HG02798 (cell line): Measurements from ENCODE around the gene ADCY5.

Source experiments
- ATAC-seq: cut with Tn5 transposase; IDR thresholded peaks from one replicate; pipeline ENCODE4 v1.9.1; 2021; ENCODE audit warnings: mild to moderate bottlenecking; ENCODE audit not compliant: unreplicated experiment, poor library complexity

ADCY5 gene

DNA sequence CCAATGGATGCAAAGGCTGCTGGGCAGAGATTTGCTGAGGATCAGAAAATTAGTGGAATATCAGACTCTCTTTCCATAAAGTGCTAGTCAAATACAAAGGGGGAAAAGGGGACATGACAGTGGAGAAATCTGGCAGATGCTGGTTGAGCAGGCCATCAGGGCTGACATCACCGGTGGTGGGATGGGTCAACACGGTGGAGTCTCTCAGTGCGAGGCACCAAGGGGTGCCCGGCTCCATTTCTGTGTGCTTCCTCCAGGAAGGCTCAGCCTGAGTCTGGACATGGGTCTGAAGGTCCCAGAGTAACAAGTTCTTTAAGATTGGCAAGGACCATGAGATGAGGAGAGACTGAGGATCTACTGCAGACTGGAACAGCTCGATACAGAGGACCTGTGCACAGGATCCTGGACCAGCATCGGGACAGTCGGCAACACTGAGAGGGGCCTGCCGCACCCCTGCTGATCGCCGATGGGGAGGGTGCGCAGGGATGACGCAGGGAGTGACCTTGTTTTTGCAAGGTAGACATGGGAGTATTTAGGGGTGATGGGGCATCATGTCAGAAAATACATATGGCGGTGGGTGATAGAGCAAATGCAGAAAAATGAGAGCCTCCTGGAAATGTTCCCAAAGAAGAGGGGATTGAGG lies 154.5 kb downstream of the ADCY5 start:
- no peak for ATAC-seq

DNA sequence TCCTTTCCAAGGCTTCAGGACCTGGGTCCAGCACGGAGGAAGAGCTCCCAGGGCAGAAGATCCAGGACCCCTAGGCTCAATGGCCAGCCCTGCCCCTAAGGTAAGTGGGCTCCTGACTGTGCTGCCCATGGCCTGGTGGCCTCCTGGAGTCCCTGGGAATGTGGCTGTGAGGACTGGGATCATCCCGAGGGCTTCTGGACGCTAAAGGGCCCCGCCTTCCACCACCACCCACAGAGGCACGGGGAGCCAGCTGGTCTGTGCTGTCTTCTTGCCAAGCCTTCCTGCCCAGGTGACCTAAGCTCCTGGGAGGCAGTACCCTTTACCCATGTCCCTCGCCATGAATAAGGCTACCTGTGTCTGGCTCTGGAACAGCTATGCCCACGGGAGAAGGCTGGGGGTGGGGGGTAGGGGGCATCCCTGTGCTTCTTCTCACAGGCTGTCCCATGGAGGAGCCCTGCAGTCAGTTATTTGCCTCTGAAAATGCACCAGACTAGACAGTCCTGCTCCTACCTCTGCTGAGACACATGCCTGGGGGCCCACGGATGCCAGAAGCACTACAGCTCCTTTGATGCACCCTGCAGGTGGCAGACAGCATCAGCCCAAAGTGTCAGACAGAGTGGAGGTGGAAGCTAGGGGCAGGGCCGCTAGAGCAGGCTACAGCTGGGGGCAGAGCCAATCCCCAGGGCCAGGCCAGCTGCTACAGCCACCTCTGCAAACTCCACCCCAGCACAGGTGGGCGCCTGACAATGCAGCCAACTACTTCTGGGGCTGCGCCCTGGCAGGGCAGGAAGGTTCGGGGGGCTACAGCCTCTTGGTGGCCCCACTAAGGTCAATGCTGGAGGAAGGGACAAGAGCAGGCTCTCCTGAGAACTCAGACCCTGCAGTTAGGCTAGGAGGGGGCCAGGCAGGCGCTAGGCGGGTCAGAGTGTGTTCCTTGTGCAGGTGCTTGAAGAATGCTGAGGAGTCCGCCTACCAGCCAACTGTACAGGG lies 156.3 kb downstream of the ADCY5 start:
- no peak for ATAC-seq

DNA sequence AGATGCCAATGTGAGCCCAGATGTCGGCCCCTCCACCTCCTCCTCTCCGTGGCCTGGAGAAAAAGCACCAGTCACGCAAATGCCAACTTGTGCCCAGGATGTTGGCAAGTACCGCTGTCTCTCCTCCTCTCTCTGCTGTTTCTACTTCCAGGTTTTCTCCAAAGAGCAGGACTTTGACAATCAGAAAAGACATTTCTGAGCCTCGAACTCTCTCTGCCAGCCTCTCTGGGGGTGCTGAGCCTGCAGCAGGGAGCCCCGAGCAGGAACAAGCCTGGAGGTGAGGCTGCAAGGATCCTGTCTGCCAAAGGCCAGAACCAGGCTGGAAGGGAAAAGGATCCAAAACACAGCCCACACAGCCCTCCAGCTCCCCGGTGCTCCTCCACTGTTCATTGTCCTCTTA lies 157.5 kb downstream of the ADCY5 start:
- ATAC-seq: no peak

DNA sequence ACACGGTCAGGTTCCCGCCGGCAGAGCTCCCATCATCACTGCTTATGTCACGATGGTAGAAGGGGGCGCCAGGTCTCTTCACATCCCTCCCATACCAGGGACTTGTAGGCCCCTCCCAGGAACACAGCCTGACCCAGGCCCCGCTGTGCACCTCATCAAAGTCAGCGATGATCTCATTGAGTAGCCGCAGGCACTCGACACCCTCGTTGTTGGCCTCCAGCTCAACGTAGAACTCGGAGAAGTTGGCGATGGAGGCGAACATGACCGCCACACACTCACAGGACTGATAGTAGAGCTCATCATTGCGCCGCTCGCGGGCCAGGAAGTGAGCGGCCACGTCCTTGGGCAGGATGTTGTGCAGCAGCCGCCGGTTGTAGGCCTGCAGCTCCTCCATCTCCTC lies 157.9 kb downstream of the ADCY5 start:
- ATAC-seq: no peak

DNA sequence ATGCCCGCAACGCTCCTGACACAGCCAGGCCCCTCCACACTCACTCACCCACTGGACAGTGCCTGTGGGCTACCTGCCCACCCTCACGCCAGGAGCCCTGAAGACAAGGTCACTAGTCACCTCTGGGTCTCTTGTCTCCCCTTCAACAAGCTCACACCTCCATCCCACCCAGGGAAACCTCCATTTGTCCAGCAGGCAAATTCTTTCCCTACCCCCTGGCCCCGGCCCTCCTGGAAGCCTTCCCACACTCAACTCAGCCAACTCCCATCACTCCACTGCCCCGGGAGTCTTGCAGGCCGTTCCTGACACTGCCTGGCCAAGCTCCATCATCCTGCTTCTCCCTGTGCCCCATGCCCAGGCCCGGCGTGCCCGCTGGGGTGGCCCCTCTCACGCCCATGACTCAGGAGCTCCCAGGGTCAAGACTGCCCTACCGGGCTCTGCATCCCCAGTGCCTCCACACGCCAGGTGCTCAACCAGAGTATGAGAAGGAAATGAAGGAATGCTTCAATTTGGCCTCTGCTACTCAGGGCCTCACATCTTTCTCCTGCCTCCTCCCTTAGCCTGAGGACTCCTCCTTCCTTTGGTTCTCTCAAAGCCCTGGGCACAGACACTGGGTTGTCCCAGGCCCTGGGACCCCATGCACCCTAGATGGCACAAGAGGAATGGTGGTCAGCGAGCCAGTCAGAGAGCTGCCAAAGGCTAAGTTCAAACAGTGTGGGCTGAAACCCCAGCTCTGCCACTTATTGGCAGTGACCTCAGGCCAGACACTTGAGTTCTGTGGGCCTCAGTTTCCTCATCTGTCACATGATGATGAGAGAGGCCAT lies 158.6 kb downstream of the ADCY5 start:
- no peak for ATAC-seq

DNA sequence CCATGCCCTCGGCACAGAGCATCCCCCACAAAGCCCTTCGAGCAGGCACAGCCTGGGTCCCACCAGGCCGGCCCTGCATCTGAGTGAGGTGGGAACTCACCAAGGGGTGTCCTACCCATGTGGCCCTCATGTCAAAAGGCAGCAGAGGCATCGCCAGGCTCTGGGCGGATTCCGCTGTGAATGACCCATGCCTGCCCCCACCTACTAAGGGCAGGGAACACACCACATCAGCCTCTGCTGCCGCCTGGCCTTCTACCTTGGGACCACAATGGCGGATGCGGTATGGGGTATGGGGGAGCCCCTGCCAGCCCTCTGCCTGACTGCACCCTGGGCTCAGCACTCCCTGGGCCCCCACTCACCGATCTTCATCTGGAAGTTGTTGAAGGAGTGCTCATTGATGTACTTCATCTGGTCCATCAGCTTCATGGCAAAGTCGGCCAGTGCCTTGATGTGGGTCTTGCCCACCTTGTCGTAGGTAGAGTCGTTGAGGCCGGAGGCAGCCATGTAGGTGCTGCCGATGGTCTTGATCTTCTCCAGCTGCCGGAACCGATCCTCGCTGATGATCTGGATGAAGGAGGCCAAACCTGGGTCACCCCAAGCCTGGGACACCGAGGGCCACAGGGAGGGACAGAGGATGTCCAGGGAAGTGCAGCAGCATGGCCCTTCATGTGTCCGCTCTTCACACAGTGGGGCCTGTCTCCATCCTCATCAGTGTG lies 159.3 kb downstream of the ADCY5 start:
- no peak for ATAC-seq

DNA sequence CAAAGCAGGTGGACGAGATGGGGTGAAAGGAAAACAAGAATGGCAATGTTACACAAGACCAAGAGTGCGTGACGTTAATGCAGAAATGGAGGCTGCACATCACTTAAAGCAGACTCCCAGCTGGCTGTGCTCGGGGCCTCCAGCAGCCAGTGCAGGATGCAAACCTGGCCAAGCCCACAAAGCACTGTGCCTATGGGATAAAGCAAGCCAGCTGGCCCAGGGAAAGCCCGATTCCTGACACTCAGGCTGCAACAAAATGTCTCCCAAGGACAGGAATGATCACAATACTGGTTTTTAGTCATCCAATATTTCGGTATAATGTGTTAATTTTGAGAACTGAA lies 161.0 kb downstream of the ADCY5 start:
- ATAC-seq: no peak

DNA sequence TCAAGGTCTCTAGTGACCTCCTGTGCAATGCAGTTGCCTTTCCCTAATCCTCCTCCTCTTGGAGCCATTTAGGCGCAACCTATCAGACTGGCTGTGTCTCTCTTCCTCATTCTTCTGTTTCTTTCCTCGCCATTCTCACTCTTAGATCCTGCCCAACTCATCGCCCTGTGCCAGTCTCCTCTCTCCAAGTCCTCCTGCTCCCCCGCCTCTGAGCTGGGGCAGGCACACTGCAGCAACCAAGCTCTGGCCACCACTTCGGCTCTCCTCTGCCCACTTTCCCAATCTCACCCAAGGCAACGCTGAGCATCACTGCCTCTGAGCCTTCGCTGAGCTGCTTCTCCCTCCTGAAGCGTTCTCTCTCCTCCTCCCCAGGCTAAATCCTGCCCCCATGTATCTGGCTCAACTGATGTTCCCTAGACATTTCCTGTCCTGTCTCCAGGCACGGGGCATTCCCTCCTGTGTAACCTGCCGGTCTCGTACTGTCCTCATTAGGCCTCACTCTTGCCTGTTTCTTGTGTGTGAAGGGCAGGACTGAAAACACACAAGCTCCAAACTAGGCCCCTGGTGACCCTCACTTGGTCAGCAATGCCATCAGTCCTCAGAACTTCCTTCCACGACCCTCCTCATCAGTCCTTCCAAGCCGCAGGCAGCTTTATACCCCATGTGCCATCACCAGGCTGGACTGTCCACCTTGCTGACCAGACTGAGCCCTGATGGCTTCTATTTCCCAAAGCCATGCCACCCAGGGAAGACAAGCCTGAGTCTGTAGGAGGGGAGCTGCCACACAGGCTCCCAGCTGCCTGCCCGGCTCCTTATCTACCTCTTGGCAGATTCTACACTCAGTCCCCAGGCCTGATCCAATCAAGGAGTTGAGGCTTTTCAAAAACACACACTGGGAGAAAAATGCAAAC lies 161.6 kb downstream of the ADCY5 start:
- no peak for ATAC-seq

DNA sequence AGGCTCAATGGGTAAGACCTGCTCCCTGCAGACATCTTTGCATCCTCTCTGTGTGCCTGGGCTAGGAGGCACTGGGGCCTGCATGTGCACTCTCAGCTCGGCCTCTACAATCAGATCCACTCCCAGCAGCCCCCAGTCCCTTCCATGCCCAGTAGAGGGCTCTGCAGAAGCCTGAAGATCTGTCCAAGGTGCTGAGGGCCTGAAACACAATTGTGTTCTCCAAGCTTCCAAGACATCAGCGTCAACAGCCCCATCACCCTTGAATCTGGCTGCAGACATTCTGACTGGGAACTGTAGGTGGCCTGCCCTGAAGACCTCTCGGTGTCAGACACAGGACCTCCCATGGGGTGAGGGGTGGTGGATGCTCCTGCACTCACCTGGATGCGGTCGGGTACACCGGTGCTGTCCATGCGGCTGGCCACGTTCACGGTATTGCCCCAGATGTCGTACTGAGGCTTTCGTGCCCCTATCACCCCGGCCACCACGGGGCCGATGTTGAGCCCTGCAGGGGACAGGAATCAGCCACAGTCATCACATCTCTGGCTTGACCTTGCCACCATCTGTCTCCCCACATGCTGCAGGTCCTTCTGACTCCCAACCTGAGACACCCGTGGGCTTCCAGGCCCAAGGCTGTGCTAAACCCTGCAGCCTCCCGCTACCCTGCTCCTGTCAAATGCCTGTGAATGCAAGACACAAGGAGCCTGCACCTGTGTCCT lies 162.4 kb downstream of the ADCY5 start:
- no peak for ATAC-seq

DNA sequence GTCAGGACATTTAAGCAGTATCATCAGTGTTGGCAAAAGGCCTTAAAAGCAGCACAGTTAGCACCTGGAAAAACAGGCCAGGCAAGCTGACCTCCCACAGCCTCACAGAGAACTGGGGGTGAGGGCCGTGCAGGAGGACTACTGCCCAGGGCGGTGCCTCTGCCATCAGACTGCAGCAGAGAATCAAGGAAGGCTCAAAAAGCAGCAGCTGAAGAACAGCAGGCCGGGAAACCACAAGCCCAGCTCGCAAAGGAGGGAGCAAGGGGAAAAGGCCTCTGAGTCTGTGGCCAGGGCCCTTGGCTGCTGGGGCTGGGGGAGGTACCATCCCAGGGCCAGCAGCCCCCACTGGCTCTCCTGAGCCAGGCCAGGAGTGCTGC lies 163.0 kb downstream of the ADCY5 start:
- no peak for ATAC-seq

DNA sequence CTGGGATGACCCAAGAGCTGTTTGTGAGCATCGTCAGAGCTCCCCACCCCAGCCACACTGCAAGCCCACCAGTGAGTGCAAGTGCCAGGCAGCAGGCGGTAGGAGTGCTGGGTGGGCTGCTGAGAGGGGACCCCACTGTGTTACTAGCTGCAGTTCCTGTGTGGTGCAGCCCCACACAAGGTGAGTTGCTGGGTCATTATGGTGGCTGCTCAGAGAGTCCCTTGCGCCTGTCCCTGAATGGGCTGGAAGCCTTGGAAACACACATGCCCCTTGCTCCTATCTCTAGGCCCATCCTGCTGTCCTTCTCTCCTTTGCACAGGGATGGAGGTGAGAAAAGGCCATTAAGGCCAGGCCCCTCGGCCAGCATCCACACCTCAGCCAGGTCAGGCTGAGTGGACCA lies 163.4 kb downstream of the ADCY5 start:
- ATAC-seq: no peak

DNA sequence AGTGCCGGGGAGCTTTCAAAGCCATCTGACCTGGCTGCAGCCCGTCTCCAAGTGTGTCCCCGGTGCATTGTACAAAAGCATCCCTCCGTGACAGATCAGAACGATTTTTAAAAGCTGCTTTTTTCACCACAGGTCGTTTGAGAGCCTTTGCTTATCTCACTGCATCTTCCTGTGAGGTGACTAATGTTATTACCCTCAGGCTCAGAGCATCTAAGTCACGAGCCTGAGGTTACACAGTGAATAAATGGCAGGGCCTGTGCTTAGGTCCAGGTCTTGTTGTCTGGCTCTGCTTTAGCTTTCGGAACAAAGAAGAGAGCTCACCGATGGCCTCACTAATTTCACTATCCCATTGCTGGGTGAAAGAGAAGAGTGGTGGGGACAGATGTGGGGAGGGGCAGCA lies 163.8 kb downstream of the ADCY5 start:
- ATAC-seq: no peak

DNA sequence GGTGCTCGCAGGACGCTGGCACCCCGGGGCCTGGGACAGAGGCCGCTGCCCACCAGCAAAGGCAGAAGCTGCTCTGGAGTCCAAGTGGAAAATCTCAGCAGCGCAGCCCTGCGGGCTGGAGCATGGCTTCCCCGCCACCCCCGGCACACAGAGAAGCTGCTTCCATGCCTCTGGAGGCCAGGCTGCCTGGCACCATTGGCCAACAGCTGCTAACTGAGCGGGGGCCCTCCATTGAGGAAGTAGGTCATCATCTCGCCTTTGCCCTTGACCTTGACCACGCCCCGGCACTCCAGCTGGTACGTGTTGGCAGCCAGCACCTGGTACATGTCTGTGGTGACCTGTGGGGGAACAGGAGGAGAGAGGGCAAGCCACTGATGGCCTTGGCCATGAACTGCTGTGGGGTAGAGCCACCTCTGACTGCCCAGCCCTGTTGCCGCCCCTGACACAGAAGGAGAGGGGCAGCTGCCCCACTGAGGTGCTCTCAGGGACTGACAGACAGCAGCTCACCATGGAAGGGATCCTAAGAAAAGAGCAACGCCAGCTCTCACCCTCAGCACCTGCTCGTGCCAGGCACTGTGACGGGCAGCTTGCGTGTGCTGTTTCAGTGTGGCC lies 164.4 kb downstream of the ADCY5 start:
- no peak for ATAC-seq

DNA sequence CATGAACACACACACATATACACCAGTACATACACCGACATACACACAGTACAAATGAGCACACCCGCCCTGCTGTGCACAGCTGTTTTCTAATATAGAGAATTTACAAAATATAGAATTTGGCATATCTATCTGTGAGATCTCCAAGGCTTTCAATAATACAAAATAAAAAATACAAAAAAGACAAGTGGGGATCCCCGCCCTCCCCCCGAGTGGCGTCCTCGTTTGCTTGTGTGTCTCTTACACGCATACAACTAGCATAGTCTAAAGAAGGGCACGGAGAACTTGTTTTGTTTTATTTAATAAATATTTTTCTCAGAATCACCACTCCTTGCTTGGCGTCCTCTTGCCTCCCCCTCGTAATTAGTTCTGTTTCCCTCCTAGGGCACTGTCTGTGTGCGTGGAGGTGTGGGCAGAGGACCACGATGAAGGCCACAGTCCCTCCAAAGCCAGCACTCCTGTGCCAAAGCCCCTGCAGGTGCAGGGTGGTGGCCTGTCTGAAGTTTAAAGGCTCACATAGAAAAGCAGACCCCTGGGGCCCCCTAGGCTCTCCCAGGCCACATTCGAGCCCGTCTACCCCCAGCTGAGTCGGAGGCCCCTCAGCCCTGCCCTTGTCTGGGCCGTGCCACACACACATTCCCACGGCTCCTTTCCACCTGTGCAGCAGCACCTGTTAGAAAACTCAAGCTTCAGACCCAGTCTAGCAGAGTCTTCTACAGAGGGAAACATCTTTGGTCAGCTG lies 165.1 kb downstream of the ADCY5 start:
- ATAC-seq: no peak

DNA sequence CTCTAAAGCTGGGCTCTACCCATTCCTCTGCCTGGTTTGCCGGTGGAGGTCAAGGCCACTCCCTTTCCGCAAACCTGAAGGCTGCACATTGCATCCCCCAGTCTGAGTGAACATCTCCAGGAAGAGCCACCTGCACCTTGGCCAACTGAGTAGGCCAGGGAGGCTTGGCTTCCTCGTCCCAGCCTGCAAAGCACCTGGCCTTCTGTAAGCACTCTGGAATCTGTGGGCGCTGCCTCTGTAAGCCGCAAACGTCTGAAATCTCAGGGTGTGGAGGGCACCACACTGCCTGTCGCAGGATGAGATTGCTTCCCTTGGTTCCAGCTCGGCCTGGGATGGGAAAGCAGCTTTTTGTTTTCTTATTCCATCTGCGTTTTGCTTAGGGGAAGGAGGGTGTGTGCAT lies 165.8 kb downstream of the ADCY5 start:
- ATAC-seq: no peak

DNA sequence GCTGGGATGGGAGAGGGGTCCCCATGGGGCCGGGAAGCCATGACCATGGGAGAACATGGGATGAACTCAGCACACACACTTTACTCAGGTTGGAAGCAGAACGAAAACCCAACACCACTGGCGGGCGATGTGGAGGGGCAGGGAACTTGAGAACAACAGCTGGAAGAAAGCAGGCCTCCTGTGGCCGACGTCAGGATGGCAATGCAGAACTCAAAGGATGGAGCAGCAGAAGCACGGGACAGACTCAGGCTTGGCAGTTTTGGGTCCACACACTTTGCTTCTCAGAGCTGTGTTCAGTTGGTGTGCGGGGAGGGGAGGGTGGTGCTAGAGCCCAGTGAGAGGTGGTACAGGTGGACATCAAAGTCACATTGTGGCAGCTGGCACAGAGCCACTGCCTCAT lies 166.4 kb downstream of the ADCY5 start:
- ATAC-seq: no peak

DNA sequence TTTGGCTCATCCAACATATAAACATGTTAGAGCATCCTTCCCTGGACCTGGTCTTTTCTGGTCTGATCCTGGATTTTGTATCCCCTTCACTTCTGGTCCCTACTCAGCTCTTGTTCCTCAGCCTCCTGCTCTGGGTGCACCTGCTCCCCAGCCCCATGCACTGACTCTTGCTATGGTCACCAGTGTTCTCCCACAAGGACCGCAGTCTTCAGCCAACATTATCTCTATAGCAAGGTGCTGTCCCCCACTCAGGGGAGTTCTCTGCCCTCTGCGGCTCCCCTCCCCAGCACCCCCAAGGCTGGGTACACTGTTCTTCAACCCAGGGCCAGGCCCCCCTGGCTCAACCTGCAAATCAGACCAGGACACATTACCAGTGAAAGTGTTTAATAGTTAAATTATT lies 167.0 kb downstream of the ADCY5 start:
- ATAC-seq: no peak

DNA sequence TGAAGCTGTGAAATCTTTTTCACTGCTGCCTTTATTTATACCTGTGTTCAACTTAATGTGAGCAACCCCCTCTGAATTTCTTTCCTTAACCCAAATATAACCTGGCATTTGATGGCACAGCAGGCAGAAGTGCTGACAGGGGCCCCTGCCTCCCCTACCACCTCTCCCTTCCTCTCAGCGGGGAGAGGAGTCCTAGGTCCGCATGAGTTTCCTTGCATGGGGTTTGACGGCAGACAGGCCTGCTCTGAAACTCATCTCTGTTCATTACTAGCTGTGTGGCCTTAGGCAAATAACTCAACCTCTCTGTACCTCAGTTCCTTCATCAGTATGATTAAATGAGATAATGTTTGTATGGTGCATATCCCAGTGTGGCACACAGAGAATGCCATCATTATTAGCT lies 167.5 kb downstream of the ADCY5 start:
- no peak for ATAC-seq
